ENCODE data around the gene MCF2L2. TPM values are rescaled to one million over a fixed set of nuclear protein-coding genes. Genes with fewer than 3 reads are reported as not detected.

The MCF2L2 gene
- total and polyA plus RNA-seq, 2 donors (not counting 1 experiment from before 2014, with no cell fraction given): 0.03 to 1.6 TPM

DNA sequence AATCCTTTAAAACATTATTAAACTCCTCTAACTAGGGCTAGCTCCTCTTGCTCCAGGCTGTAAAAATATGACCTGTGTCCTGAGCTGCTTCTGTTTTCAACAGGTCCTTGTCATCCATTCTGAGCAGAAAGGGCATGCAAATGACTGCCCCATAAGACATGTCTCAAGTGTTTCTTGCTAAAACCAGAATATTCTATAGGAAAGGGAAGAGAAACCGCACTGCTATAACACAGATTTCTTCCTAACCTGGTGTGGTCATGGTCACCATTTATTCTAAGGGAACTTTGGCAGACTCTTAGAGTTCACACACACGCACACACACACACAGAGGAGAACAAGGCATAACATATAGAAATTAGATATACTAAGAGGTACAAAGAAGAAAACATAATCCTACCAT is 209.6 kb downstream of the MCF2L2 start:
- H3K27ac ChIP-seq (ENCODE audit: low read length in 2 of 2): no peak overlapping the region
- CTCF ChIA-PET: no interaction called here
- DNase-seq (no peak), ATAC-seq (ENCODE audit: low read depth) (no peak)
- H3K79me2 ChIP-seq (ENCODE audit: control insufficient read depth, insufficient read depth, low read length): no peaks in the 10 kb centered on the region
- no peaks in the 10 kb centered on the region for H3K9me3 ChIP-seq (ENCODE audit: control extremely low read depth in 1 of 3, control insufficient read depth in 2 of 3, insufficient read depth in 1 of 3, low read length in 2 of 3)
- POLR2A ChIA-PET: no interaction called here
- H3K4me1 ChIP-seq (ENCODE audit: control insufficient read depth in 2 of 2, insufficient read depth in 2 of 2, low read length in 2 of 2): peaks cover 0 to 2% of the 10 kb centered on the region in 2 donors
- no peak overlapping the region for H3K4me3 ChIP-seq (ENCODE audit: control extremely low read depth in 1 of 5, extremely low read depth in 1 of 5, insufficient read depth in 1 of 5, low read depth in 2 of 5, low read length in 4 of 5)
- no peak overlapping the region for H2AFZ ChIP-seq (ENCODE audit: insufficient read depth, low read depth, low read length, poor library complexity, severe bottlenecking)
- no peak overlapping the region for H3K27ac Mint-ChIP-seq
- peaks cover 5% of the 10 kb centered on the region for H3K4me1 Mint-ChIP-seq
- no peaks in the 10 kb centered on the region for H3K9me3 Mint-ChIP-seq (ENCODE audit: insufficient read depth)
- WGBS (ENCODE audit: insufficient coverage): no CpG with 5 or more reads among the region's 2 CpGs
- intact Hi-C loops (cut with micrococcal nuclease): no loop called here
- H3K36me3 ChIP-seq (replicated peaks in 1 of 2; ENCODE audit: control extremely low read depth in 1 of 2, control insufficient read depth in 1 of 2, extremely low read depth in 1 of 2, insufficient read depth in 2 of 2, low read length in 1 of 2): no peaks in the 10 kb centered on the region
- H3K9ac ChIP-seq (ENCODE audit: low read length): no peak overlapping the region
- no peak for TF ChIP-seq EZH2 (IDR thresholded peaks at IDR 0.05; ENCODE audit: borderline replicate concordance, insufficient read depth, low read depth, low read length, poor library complexity, severe bottlenecking)
- no peak overlapping the region for H3K4me2 ChIP-seq (replicated peaks; ENCODE audit: low read depth, low read length, poor library complexity, severe bottlenecking)
- H3K4me3 Mint-ChIP-seq: no peak overlapping the region
- peaks cover 42% of the 10 kb centered on the region for H3K27me3 Mint-ChIP-seq
- no peaks in the 10 kb centered on the region for H4K20me1 ChIP-seq (ENCODE audit: control insufficient read depth, insufficient read depth, low read length, poor library complexity, severe bottlenecking)
- peaks cover 0 to 12% (median 6%) of the 10 kb centered on the region in 4 experiments for H3K27me3 ChIP-seq (replicated peaks in 1 of 4; ENCODE audit: control extremely low read depth in 1 of 4, control insufficient read depth in 3 of 4, insufficient read depth in 4 of 4, low read length in 3 of 4)

DNA sequence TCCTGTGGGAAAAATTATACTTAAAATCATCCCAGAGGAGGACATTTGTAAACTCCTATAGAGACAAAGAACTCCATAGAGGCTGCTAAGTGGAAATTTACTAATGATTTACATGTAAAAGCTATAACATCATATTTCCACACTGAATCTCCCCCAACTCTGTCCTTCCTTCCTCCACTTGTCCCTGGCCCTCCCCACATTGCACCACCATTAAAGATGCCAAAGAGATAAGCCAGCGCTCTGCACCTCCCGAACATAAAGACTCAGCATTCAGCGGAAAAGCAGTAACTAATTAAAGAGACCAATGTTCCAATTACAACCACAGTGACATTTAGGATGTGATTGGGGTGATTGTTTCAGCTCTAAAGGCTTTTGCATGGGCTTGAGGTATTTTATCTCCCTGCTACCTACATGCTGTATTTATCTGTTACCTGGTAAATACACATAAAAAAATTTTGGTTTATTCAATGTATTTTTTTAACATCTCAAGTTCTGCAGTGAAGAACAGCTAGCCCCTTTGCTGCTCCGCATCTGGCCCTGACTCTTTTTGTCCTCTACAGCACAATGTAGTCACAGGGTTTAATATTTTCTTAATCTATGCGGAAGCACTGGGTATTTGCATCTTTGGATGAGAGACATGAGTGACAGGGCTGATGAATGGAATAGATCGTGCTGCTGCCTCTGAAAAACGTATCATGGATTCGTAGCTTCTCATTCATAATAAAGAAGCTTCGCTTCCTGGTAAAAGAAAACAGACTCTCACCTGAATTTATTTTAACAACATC is 210.7 kb downstream of the MCF2L2 start:
- Mint-ChIP-seq H3K9me3 (ENCODE audit: insufficient read depth) (no peaks in the 10 kb centered on the region), H3K4me1 (peaks cover 7% of the 10 kb centered on the region), H3K27me3 (peaks cover 38% of the 10 kb centered on the region), H3K27ac (no peak overlapping the region), H3K4me3 (no peak overlapping the region)
- no CpG with 5 or more reads among the region's 9 CpGs for WGBS (ENCODE audit: insufficient coverage)
- Histone ChIP-seq H3K4me1 (ENCODE audit: control insufficient read depth in 2 of 2, insufficient read depth in 2 of 2, low read length in 2 of 2) (peaks cover under 1 to 2% of the 10 kb centered on the region in 2 donors), H4K20me1 (ENCODE audit: control insufficient read depth, insufficient read depth, low read length, poor library complexity, severe bottlenecking) (no peaks in the 10 kb centered on the region), H3K27me3 (replicated peaks in 1 of 4; ENCODE audit: control extremely low read depth in 1 of 4, control insufficient read depth in 3 of 4, insufficient read depth in 4 of 4, low read length in 3 of 4) (peaks cover 0 to 13% (median 10%) of the 10 kb centered on the region in 4 experiments), H3K9me3 (ENCODE audit: control extremely low read depth in 1 of 3, control insufficient read depth in 2 of 3, insufficient read depth in 1 of 3, low read length in 2 of 3) (no peaks in the 10 kb centered on the region), H3K79me2 (ENCODE audit: control insufficient read depth, insufficient read depth, low read length) (no peaks in the 10 kb centered on the region), H3K4me3 (ENCODE audit: control extremely low read depth in 1 of 5, extremely low read depth in 1 of 5, insufficient read depth in 1 of 5, low read depth in 2 of 5, low read length in 4 of 5) (no peak overlapping the region), H3K27ac (ENCODE audit: low read length in 2 of 2) (no peak overlapping the region), H2AFZ (ENCODE audit: insufficient read depth, low read depth, low read length, poor library complexity, severe bottlenecking) (no peak overlapping the region), H3K36me3 (replicated peaks in 1 of 2; ENCODE audit: control extremely low read depth in 1 of 2, control insufficient read depth in 1 of 2, extremely low read depth in 1 of 2, insufficient read depth in 2 of 2, low read length in 1 of 2) (no peaks in the 10 kb centered on the region), H3K9ac (ENCODE audit: low read length) (no peak overlapping the region), H3K4me2 (replicated peaks; ENCODE audit: low read depth, low read length, poor library complexity, severe bottlenecking) (no peak overlapping the region)
- DNase-seq (no peak), ATAC-seq (ENCODE audit: low read depth) (no peak)
- CTCF ChIA-PET: no interaction called here
- POLR2A ChIA-PET: no interaction called here
- TF ChIP-seq, protein P1, sequence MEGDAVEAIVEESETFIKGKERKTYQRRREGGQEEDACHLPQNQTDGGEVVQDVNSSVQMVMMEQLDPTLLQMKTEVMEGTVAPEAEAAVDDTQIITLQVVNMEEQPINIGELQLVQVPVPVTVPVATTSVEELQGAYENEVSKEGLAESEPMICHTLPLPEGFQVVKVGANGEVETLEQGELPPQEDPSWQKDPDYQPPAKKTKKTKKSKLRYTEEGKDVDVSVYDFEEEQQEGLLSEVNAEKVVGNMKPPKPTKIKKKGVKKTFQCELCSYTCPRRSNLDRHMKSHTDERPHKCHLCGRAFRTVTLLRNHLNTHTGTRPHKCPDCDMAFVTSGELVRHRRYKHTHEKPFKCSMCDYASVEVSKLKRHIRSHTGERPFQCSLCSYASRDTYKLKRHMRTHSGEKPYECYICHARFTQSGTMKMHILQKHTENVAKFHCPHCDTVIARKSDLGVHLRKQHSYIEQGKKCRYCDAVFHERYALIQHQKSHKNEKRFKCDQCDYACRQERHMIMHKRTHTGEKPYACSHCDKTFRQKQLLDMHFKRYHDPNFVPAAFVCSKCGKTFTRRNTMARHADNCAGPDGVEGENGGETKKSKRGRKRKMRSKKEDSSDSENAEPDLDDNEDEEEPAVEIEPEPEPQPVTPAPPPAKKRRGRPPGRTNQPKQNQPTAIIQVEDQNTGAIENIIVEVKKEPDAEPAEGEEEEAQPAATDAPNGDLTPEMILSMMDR (IDR thresholded peaks at IDR 0.05): no peak
- no peak for TF ChIP-seq EZH2 (IDR thresholded peaks at IDR 0.05; ENCODE audit: borderline replicate concordance, insufficient read depth, low read depth, low read length, poor library complexity, severe bottlenecking)
- intact Hi-C loops (cut with micrococcal nuclease): no loop called here

Data from B cell (primary cell).